CD4-positive, alpha-beta T cell treated with Interleukin-21 for 1 hour (primary cell): ENCODE measurements around the gene TNFSF15.

Source experiments
- DNase-seq: peaks from one replicate; pipeline ENCODE4 v3.0.0-alpha.2; 2020

TNFSF15 gene

DNA sequence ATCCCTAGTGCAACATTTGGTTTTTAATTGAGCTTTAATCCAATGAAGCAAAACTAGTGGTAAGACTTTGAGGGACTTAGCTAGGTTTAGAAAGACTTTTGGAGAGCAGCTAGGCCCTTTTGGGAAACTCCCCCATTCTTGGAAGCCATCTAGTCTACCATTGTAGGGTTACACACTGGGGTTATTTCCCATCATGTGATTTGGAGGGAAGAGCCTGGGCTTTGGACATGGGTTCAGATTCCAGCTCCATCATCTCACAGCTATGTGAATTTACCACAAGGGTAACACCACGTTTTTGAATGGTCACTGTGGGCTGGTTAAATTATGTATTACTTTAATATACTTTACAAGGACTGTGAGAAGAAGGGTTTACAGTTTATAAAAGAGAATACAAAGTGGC is 18.3 kb upstream of the TNFSF15 start:
- no peak for DNase-seq

DNA sequence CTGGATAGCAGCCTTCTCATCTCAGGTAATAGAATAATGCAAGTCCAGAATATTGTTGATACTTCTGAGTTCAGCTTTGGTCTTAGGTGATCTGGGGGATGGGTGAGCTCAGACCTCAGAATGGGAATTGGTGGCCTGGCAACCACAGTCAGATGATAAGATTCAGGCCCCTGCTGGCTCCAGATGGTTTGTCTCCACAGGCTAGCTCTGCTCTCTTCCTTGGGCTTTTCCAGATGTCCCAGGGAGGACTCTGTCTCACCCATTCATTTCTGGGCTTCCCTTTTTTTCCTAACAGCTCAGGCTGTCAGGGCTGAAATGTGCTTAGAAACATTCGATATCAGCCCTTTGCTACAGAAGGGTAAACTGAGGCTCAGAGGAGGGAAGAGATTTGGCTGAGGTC is 17.6 kb upstream of the TNFSF15 start:
- no peak for DNase-seq

DNA sequence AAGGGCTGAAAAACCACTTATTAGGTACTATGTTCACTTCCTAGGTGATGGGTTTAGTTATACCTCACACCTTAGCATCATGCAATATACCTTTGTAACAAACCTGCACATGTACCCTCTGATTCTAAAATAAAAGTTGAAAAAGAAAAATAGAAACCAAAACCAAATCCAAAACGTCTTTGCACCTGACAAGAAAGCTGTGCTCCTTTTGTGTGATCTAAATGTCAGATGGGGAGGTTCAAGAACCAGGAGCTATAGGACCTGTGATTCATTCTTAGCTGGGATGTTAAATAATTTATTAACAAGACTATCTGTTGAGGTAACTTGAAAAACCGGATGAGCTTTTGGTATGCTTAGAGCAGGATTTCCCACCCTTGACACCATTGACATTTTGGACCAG is 16.9 kb upstream of the TNFSF15 start:
- no peak for DNase-seq

GRCh38 chr9:114820776-114821501 is 15.1 kb upstream of the TNFSF15 start:
- no peak for DNase-seq

DNA sequence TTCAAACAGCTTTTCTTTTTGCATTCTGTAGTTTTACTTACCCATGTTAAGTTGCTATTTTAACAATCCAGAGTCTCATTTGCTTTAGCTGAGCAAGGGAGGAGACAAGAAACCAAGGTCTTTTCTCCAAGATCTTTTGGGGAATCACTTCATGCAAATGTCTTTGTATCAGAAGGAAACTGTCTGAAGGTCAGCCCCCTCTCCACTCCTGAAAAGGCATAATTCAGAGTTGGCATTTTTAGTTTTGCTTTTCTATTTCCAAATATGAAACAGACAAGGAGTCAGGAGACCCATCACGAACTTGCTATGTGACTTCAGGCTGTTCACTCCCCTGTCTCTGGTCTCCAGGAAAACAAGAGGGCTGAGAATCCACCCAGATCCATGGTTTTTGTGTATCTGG is 12.3 kb upstream of the TNFSF15 start:
- no peak for DNase-seq

DNA sequence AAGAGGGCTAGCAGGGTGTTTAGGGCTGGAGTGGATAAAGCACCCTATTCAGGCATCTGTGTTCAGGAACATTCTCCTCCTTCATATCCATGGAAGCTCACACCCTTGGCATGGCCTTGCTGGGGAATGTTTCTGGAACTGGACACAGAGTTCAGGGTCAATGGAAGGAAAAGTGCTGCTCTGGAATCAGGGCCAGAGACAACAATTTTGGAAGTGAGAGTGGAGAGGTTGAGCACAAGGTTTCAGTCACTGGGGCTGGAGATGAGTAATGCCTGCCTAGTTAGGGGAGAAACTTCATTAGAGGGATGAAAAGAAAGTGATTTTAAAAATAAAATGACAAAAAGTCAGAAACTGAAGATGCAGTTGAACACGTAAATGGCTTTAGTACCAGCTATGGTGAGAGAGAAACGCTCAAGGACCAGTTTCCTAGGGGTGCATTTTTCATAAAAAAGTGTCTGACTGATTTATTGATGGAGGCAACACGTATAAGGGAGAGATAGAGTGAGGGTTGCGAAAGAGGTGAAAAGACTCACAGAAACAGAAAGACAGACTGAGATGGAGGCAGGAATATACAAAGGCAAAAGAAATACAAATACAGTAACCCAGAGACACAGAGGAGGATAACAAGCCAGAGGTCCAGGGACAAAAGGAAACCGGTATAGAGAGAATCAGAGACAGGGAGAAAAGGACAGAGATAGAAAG is 8.0 kb upstream of the TNFSF15 start:
- no peak for DNase-seq

DNA sequence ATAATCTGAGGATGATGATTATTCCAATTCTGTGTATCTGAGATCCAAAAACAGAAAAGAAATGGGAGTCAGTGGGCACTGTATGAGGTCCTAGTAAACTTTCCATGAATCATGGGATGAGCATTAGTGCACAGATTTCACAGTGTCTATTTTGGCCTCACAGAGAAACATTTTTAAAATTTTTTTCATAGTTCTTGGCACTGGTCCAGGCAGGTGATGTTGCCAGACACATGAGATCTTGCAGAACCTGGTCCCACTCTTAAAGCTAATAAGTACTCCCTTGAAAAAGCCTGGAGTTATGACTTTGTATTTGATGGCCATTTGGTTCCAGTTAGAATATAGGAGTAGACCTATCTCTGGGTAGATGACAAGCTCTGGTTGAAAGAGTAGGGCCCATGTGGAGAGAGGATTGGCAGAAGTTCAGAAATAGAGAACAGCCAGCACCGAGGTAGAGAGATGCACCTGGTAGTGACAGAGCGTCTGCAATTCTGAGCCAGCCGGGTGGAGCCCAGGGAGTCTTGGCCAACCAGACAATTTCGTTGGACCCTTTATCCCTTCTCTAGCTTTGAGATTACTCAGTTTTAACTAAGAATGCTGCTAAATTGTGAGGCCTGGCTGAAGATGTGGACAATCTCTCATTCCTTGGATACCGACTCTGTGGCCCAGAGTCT is 6.3 kb upstream of the TNFSF15 start:
- DNase-seq = no peak

- DNase-seq = no peak
Observed at GRCh38 chr9:114811301-114811700, 5.5 kb upstream of the TNFSF15 start.

DNA sequence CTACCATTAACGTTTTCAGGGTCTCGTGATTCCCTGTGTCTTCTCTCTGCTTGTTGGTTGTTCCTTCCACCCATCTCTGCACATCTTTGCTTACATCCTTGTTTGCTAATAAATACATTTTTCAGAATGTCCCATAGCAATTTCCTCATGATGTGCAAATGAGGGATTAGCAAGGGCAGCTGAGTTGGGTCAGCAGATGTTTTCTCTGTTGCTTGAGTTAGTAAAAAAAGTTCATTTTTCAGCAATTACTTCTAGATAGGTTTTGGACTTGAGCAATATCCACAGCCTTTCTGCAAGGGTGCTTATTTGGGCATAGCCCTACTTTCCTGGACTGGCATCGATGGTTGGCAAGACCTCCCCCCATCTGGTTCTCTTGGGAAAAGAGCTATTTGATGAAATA is 4.8 kb upstream of the TNFSF15 start:
- DNase-seq = no peak

- no peak for DNase-seq
Observed at GRCh38 chr9:114806526-114806900, 674 bp upstream of the TNFSF15 start.

DNA sequence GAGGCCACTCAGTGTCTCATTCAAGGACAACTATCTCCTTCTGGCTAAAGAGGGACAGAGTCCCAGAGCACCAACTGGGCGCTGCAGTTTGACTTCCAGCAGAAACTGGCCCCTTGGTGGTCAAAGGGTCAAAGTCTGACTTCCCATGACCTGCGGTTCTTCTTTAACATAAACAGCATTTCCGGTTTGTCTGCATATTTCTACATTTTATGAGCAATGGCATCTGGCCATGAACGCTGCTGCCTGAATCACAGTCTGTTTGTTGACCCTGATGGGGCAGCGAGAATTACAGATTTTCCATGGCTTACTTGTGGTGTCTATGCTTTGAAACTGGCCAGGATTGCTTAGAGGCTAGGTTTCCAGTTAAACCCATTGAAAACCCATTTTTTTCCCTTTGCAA is 1.3 kb downstream of the TNFSF15 start:
- DNase-seq = no peak

- no peak for DNase-seq
Observed at GRCh38 chr9:114803479-114804265, 2.2 kb downstream of the TNFSF15 start.

- DNase-seq = no peak
Observed at GRCh38 chr9:114799925-114800324, 5.9 kb downstream of the TNFSF15 start.

GRCh38 chr9:114799441-114799840 is 6.4 kb downstream of the TNFSF15 start:
- no peak for DNase-seq

DNA sequence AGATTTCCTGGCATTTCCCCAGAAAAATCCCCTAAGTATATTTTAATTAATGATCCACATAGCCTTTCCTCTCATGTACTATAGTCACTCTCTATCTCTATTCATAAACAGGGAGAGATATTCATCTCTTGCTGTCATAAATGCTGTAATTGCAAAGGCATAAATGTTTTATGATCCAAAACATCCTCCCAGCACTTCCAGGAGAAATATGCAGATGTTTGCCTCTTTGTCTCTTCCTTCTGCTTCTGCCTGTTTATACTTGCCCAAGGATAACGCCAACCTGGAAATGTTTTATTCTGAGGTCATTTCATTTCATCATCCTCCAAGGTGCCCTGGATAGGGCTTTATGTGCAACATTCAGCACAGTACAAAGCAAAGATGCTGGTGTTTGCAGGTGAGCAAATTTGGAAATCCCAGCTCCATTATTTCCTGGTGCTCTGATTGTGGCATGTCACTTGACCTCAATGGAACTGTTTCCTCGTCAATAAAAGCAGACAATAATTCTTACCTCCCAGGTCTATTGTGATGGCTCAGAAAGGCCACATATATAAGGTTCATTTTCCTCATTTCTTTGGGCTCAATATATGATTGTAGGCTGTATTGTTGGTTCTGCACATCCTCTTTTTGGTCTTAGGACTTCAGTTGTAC is 6.9 kb downstream of the TNFSF15 start:
- no peak for DNase-seq

GRCh38 chr9:114798101-114798500 is 7.7 kb downstream of the TNFSF15 start:
- DNase-seq = no peak

- no peak for DNase-seq
Observed at GRCh38 chr9:114792396-114792795, 13.4 kb downstream of the TNFSF15 start.

- no peak for DNase-seq
Observed at GRCh38 chr9:114791736-114792135, 14.1 kb downstream of the TNFSF15 start.

GRCh38 chr9:114791312-114791711 is 14.5 kb downstream of the TNFSF15 start:
- DNase-seq = no peak

- DNase-seq = no peak
Observed at GRCh38 chr9:114790521-114790920, 15.3 kb downstream of the TNFSF15 start.

DNA sequence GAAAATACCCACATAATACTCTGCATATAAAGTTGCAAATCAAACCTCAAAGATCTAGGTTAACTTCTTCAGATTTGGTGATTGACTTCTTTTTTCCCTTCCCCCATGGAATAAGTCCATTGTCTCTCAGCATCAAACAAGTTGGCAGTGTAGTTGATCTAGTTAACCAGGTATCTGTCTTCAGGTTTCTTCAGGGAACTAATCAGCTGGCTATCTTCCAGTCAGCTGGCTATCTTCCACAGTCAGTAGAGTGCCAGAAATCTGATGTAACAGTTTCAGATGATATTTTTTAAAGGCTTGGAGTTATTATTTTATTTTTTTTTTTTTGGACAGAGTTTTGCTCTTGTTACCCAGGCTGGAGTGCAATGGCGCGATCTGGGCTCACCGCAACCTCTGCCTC is 16.8 kb downstream of the TNFSF15 start:
- DNase-seq = no peak

DNA sequence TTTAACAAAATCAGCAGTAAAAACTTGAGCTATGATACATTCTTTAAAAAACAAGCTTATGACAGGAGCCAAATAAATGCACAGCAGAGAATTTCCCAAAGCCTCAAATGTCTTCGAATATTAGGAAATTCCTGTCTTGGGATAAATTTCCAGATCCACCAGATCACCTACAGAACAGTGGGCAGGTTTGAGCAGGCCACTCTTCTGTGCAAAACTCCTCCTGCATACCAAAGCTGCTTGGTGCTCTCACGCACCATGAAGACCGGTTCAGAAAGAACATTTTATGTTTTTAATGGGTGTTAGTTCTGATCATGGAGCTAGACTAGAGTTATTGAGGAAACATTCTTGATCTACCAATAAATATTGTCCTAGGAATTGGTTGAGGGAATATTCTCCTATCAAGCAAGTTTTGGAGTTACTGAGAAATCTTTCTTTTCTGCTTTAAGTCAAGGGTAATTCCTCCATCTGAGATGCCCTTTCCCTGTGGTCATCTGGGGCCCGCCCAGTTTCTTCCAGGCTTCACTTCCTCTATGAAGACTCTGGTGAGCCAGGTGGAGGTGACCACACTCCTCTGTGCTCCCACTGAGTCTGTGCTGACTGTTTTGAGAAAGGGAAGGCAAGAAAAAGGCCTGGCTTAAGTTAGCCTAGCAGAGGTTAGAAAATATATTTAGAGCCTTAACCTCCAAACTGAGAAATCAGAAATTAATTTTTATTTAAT is 17.9 kb downstream of the TNFSF15 start:
- no peak for DNase-seq
